Breast epithelium (tissue), 4 donors: Measurements from ENCODE around the gene UCN3. TPM values are rescaled to one million over a fixed set of nuclear protein-coding genes. Genes with fewer than 3 reads are reported as not detected.
"Not testable (repeated sequence)": the region's sequence is repeated elsewhere in the genome, so short reads cannot be mapped to it uniquely, and the experiment has no call there.

ENCODE experiments used
- DNase-seq, 2 donors: peaks; one replicate each; pipeline ENCODE4 v3.0.0-alpha.2; 2019; ENCODE audit warnings: low spot score in 2 of 2
- H3K27ac ChIP-seq, 2 donors: fragments of 200-600 bp; sonication (generic) in 1 of 2; one replicate each; pipeline ENCODE4 v1.5.1; 2016 to 2019; ENCODE audit warnings: mild to moderate bottlenecking in 1 of 2
- H3K27me3 ChIP-seq, 2 donors: fragments of 200-600 bp; sonication (generic) in 1 of 2; one replicate each; pipeline versions ENCODE4 v1.5.1 to v1.6.0; 2017 to 2019; ENCODE audit warnings: control low read depth in 1 of 2, mild to moderate bottlenecking in 1 of 2
- H3K36me3 ChIP-seq: fragments of 200-600 bp; one replicate; pipeline ENCODE4 v1.5.1; 2019
- H3K4me1 ChIP-seq, 2 donors: fragments of 200-600 bp; sonication (generic); one replicate each; pipeline ENCODE4 v1.5.1; 2016 to 2019; ENCODE audit warnings: control low read depth in 1 of 2
- H3K4me3 ChIP-seq, 3 donors: fragments of 200-600 bp; sonication (generic); 1 replicate in 2 of 3; 2 replicates in 1 of 3; pipeline ENCODE4 v1.5.1; 2016 to 2019; ENCODE audit warnings: mild to moderate bottlenecking in 3 of 3, moderate library complexity in 2 of 3
- H3K9me3 ChIP-seq, 2 donors: fragments of 200-600 bp; sonication (generic) in 1 of 2; one replicate each; pipeline ENCODE4 v1.5.1; 2016 to 2019; ENCODE audit warnings: control low read depth in 1 of 2
- CTCF ChIP-seq, 3 donors: fragments of 450-650 bp; IDR thresholded peaks; one replicate each; pipeline ENCODE4 v1.5.1; 2016 to 2017; ENCODE audit warnings: antibody characterized with exemption in 3 of 3, mild to moderate bottlenecking in 3 of 3, moderate library complexity in 3 of 3
- POLR2A ChIP-seq: fragments of 450-650 bp; IDR thresholded peaks from one replicate; pipeline ENCODE4 v1.6.1; 2016; ENCODE audit warnings: antibody characterized with exemption, mild to moderate bottlenecking, moderate library complexity
- POLR2AphosphoS5 ChIP-seq, 3 donors: sonication (generic); formaldehyde crosslinking; IDR thresholded peaks; one replicate each; pipeline ENCODE4 v1.6.1; 2017; ENCODE audit warnings: antibody characterized with exemption in 3 of 3
- intact Hi-C: fragments of 100-400 bp; cut with DNase I; formaldehyde crosslinking; loops from one replicate; pipeline ENCODE4 v1.15.1; 2023; ENCODE audit warnings: low total_unique reads
- total RNA-seq, 3 donors: library from RNA; depleted of rRNA; stranded (reverse); fragments of >200 nt; gene quantifications; one replicate each; pipeline ENCODE4 v1.1.0, GENCODE V29; 2016

Gene UCN3
- total RNA-seq, 3 donors from 2014 or later = not detected

GRCh38 chr10:5404208-5405041 lies 39.7 kb downstream of the UCN3 start, which contains the start of gene TUBAL3:
Gene TUBAL3, minus strand, starts transcription at chr10:5404828. Its CDS starts 36 bp downstream, at chr10:5404792.
- Histone ChIP-seq H3K4me3 (no peak within 1 kb of the TSS), H3K4me1 (no peaks in the 10 kb centered on the region), H3K27ac (no peak within 1 kb of the TSS), H3K27me3 (no peaks in the 10 kb centered on the region), H3K9me3 (no peaks in the 10 kb centered on the region), H3K36me3 (no peaks in the 10 kb centered on the region)
- no peak for DNase-seq
- intact Hi-C loops = no loop called here
- TF ChIP-seq POLR2AphosphoS5 (IDR thresholded peaks at IDR 0.05) = no peak
- no peak for TF ChIP-seq CTCF (IDR thresholded peaks at IDR 0.05)
- TF ChIP-seq POLR2A = no peak

- no peak for DNase-seq
- Histone ChIP-seq H3K4me3 (no peak overlapping the region), H3K27me3 (no peaks in the 10 kb centered on the region), H3K36me3 (no peaks in the 10 kb centered on the region), H3K9me3 (no peaks in the 10 kb centered on the region), H3K27ac (no peak overlapping the region), H3K4me1 (no peaks in the 10 kb centered on the region)
- intact Hi-C loops = no loop called here
- TF ChIP-seq CTCF (IDR thresholded peaks at IDR 0.05) (no peak), POLR2AphosphoS5 (IDR thresholded peaks at IDR 0.05) (no peak), POLR2A (no peak)
Measured at GRCh38 chr10:5406918-5407317, 42.2 kb downstream of the UCN3 start.

GRCh38 chr10:5410787-5411186 lies 46.0 kb downstream of the UCN3 start:
- DNase-seq, H3K36me3 ChIP-seq, H3K27me3 ChIP-seq, H3K4me3 ChIP-seq, H3K4me1 ChIP-seq, H3K9me3 ChIP-seq, intact Hi-C loops: not testable (repeated sequence)
- H3K27ac ChIP-seq = peak overlapping the region in 1 of 2 donors; percentile 64

GRCh38 chr10:5411941-5412276 lies 47.1 kb downstream of the UCN3 start:
- intact Hi-C loops = no loop called here
- H3K9me3 ChIP-seq = no peaks in the 10 kb centered on the region
- no peaks in the 10 kb centered on the region for H3K4me1 ChIP-seq
- no peaks in the 10 kb centered on the region for H3K27me3 ChIP-seq
- H3K4me3 ChIP-seq = peak overlapping the region; percentile 65 to 92 (median 79)
- no peak for DNase-seq
- no peaks in the 10 kb centered on the region for H3K36me3 ChIP-seq
- peak overlapping the region; percentile 91 to 92 for H3K27ac ChIP-seq
- TF ChIP-seq POLR2A (no peak), CTCF (IDR thresholded peaks at IDR 0.05) (no peak), POLR2AphosphoS5 (IDR thresholded peaks at IDR 0.05) (no peak)

GRCh38 chr10:5412277-5412941 lies 47.6 kb downstream of the UCN3 start, which contains the start of gene NET1:
Gene NET1, plus strand, starts transcription at chr10:5412557. Its CDS starts 136 bp downstream, at chr10:5412693.
- intact Hi-C loops = no loop called here
- Histone ChIP-seq H3K4me3 (peak within 1 kb of the TSS; percentile 65 to 92 (median 79)), H3K36me3 (no peaks in the 10 kb centered on the region), H3K27ac (peak within 1 kb of the TSS; percentile 91 to 92), H3K27me3 (no peaks in the 10 kb centered on the region), H3K4me1 (no peaks in the 10 kb centered on the region), H3K9me3 (no peaks in the 10 kb centered on the region)
- TF ChIP-seq CTCF (IDR thresholded peaks at IDR 0.05) = no peak
- peak in 1 of 3 donors; percentile 71 for TF ChIP-seq POLR2AphosphoS5 (IDR thresholded peaks at IDR 0.05)
- DNase-seq = peak; percentile 86 to 91
